Osteoblast (primary cell): ENCODE measurements around the gene LRP6. TPM values are rescaled to one million over a fixed set of nuclear protein-coding genes. Genes with fewer than 3 reads are reported as not detected.

Source experiments
- DNase-seq: peaks from one replicate; pipeline ENCODE4 v3.0.0; 2011; ENCODE audit warnings: low spot score, mixed read lengths; ENCODE audit not compliant: insufficient read length; ENCODE audit errors: missing footprints
- H2AFZ ChIP-seq: 2 replicates; pipeline ENCODE4 v1.6.0; 2011; ENCODE audit warnings: mild to moderate bottlenecking, low read length
- H3K27ac ChIP-seq: 2 replicates; pipeline ENCODE4 v1.5.1; 2011; ENCODE audit warnings: mild to moderate bottlenecking, low read depth, low read length, moderate library complexity
- H3K27me3 ChIP-seq: 2 replicates; pipeline ENCODE4 v1.6.0; 2012; ENCODE audit warnings: mild to moderate bottlenecking, control low read depth, inconsistent platforms, low read length, moderate library complexity; ENCODE audit not compliant: insufficient read depth
- H3K36me3 ChIP-seq: 2 replicates; pipeline ENCODE4 v1.5.1; 2011; ENCODE audit warnings: mild to moderate bottlenecking, low read length, control low read depth, moderate library complexity; ENCODE audit not compliant: insufficient read depth
- H3K4me1 ChIP-seq: 2 replicates; pipeline ENCODE4 v1.5.1; 2011; ENCODE audit warnings: mild to moderate bottlenecking, low read length, control low read depth, moderate library complexity; ENCODE audit not compliant: insufficient read depth
- H3K4me2 ChIP-seq: 2 replicates; pipeline ENCODE4 v1.6.0; 2011; ENCODE audit warnings: mild to moderate bottlenecking, low read length; ENCODE audit not compliant: insufficient read depth
- H3K4me3 ChIP-seq: fragments of 200-600 bp; sonication (generic); 3 replicates; pipeline ENCODE4 v1.5.1; 2012; ENCODE audit warnings: mild to moderate bottlenecking, low read length, inconsistent platforms; ENCODE audit not compliant: insufficient read depth
- H3K79me2 ChIP-seq: 2 replicates; pipeline ENCODE4 v1.6.0; 2012; ENCODE audit warnings: mild to moderate bottlenecking, low read length, control low read depth, inconsistent platforms; ENCODE audit not compliant: insufficient read depth
- H3K9me3 ChIP-seq: 2 replicates; pipeline ENCODE4 v1.5.1; 2011; ENCODE audit warnings: low read depth, low read length, control low read depth
- H4K20me1 ChIP-seq: 2 replicates; pipeline ENCODE4 v1.6.0; 2012; ENCODE audit warnings: mild to moderate bottlenecking, low read length, control low read depth; ENCODE audit not compliant: insufficient read depth
- total RNA-seq: library from RNA; depleted of rRNA; stranded (reverse); fragments of >200 nt; gene quantifications from 2 replicates; pipeline ENCODE4 v1.2.3, GENCODE V29; 2012
- TF ChIP-seq, protein P1 (sequence below): IDR thresholded peaks from 2 replicates; pipeline ENCODE4 v1.5.1; 2011; ENCODE audit warnings: mild to moderate bottlenecking, low read depth, low read length, moderate library complexity; ENCODE audit errors: extremely low read depth

LRP6 gene
- total RNA-seq, 1 donor = 46.7 TPM

DNA sequence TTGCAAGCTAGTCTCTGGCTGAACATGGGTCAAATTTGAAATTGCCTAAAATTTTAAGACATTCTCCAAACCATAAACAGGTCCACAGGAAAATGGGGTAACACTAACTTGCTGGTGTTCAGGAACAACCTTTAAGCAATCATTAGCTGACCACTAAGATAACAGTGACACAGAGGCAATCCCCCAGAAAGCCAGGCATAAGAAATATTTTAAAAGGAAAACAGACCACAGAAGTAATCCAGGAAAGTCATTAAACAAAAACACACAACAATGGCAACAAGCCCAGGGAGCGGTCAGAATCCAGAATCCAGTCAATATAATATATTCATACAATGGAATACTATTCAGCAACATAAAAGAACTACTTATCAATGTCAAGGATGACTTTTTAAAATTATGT lies 59.1 kb downstream of the LRP6 start:
- no peaks in the 10 kb centered on the region for H3K4me1 ChIP-seq
- DNase-seq = no peak
- no peak overlapping the region for H3K27ac ChIP-seq
- H3K79me2 ChIP-seq = peaks cover 57% of the 10 kb centered on the region
- H3K4me3 ChIP-seq = no peak overlapping the region
- no peaks in the 10 kb centered on the region for H3K27me3 ChIP-seq
- TF ChIP-seq, protein P1, sequence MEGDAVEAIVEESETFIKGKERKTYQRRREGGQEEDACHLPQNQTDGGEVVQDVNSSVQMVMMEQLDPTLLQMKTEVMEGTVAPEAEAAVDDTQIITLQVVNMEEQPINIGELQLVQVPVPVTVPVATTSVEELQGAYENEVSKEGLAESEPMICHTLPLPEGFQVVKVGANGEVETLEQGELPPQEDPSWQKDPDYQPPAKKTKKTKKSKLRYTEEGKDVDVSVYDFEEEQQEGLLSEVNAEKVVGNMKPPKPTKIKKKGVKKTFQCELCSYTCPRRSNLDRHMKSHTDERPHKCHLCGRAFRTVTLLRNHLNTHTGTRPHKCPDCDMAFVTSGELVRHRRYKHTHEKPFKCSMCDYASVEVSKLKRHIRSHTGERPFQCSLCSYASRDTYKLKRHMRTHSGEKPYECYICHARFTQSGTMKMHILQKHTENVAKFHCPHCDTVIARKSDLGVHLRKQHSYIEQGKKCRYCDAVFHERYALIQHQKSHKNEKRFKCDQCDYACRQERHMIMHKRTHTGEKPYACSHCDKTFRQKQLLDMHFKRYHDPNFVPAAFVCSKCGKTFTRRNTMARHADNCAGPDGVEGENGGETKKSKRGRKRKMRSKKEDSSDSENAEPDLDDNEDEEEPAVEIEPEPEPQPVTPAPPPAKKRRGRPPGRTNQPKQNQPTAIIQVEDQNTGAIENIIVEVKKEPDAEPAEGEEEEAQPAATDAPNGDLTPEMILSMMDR = no peak
- no peaks in the 10 kb centered on the region for H3K36me3 ChIP-seq
- no peak overlapping the region for H2AFZ ChIP-seq
- no peaks in the 10 kb centered on the region for H3K9me3 ChIP-seq
- no peak overlapping the region for H3K4me2 ChIP-seq
- H4K20me1 ChIP-seq = peaks cover 25% of the 10 kb centered on the region

GRCh38 chr12:12206776-12207388 lies 60.0 kb downstream of the LRP6 start:
- Histone ChIP-seq H3K79me2 (peaks cover 57% of the 10 kb centered on the region), H2AFZ (no peak overlapping the region)
- no peak for DNase-seq

DNA sequence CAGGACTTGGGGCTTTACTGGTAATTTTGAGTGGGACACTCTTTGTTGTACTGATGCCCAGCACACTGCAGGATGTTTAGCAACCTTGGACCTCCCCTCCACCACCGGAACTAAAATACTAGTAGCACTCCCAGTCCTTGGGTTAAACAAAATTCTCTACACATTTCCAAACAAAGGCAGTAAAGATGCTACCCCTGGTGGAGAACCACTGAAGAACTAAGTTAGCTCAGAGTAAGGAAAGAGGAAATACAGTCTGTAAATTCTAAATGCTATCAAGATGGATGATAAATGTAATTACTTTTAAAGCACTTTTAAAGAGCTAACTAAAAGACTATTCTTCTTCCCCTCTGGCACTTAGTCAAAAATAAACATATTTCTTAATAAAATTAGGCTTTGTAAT lies 64.1 kb downstream of the LRP6 start:
- TF ChIP-seq, protein P1 = no peak
- Histone ChIP-seq H3K4me3 (no peak overlapping the region), H3K27ac (no peak overlapping the region), H3K79me2 (peaks cover 32% of the 10 kb centered on the region), H3K4me1 (no peaks in the 10 kb centered on the region), H3K36me3 (peaks cover 8% of the 10 kb centered on the region), H4K20me1 (peaks cover 10% of the 10 kb centered on the region), H2AFZ (no peak overlapping the region), H3K27me3 (no peaks in the 10 kb centered on the region), H3K9me3 (no peaks in the 10 kb centered on the region), H3K4me2 (no peak overlapping the region)
- DNase-seq = no peak

More at GRCh38 chr12:12206776-12207388, 60.0 kb downstream of the LRP6 start:
- H3K4me3 ChIP-seq = no peak overlapping the region
- peaks cover 20% of the 10 kb centered on the region for H4K20me1 ChIP-seq
- no peaks in the 10 kb centered on the region for H3K27me3 ChIP-seq
- H3K4me1 ChIP-seq = no peaks in the 10 kb centered on the region
- no peaks in the 10 kb centered on the region for H3K9me3 ChIP-seq
- H3K27ac ChIP-seq = no peak overlapping the region
- no peak overlapping the region for H3K4me2 ChIP-seq
- TF ChIP-seq, protein P1 = no peak
- peaks cover 3% of the 10 kb centered on the region for H3K36me3 ChIP-seq

GRCh38 chr12:12202105-12202504 lies 64.7 kb downstream of the LRP6 start:
- Histone ChIP-seq H3K36me3 (peaks cover 8% of the 10 kb centered on the region), H3K4me1 (no peaks in the 10 kb centered on the region), H3K9me3 (no peaks in the 10 kb centered on the region), H3K4me3 (no peak overlapping the region), H2AFZ (no peak overlapping the region), H3K4me2 (no peak overlapping the region), H3K79me2 (peaks cover 28% of the 10 kb centered on the region), H3K27me3 (no peaks in the 10 kb centered on the region), H3K27ac (no peak overlapping the region), H4K20me1 (peaks cover 10% of the 10 kb centered on the region)
- DNase-seq = no peak
- TF ChIP-seq, protein P1 = no peak
